Stimulated activated CD4-positive, alpha-beta T cell treated with anti-CD3 and anti-CD28 coated beads, Interleukin-15, amount 100 ng/mL, for 1 hour (primary cell): ENCODE data around the gene POLD4.

ENCODE experiments used
- DNase-seq, 2 donors: peaks; one replicate each; pipeline ENCODE4 v3.0.0-alpha.2; 2020; ENCODE audit warnings: low read depth in 1 of 2, low spot score in 1 of 2

The POLD4 gene

DNA sequence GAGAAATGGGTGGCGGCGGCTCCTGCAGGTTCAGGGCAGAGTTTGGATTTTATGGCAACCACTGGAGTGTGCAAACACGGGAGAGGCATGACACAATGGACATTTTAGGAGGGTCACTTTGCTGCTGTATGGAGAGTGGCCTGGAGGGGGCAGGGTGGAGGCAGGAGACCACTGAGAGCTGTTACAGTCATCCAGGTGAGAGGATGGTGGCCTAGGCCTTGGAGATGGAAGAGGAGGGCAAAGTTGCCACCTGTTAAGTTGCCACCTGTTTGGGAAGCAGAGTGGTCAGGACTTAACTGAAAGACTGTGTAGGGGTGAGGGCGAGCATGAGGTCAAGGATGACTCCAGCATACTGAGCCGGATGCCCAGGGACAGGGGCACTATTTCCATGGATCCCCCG lies 36.1 kb upstream of the POLD4 start:
- DNase-seq = no peak

DNA sequence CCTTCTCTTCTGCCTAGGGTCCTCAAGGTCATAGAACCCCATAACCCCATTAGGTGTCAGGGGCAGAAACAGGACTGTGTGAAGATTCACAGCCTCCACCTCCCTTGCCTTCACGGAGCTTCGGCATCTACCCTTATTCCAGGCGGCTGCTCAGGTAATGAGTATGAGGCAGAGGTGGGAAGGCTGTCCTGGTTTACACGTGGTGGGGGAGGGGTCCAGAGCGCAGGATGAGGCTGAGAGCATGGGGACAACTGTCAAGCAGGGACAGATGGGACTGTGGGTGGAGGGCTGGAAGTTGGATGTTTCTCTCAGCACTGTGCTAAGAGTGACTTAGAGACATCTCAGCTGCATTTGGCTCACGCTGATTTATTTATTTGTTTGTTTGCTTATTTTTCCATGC lies 34.2 kb upstream of the POLD4 start:
- DNase-seq = no peak

DNA sequence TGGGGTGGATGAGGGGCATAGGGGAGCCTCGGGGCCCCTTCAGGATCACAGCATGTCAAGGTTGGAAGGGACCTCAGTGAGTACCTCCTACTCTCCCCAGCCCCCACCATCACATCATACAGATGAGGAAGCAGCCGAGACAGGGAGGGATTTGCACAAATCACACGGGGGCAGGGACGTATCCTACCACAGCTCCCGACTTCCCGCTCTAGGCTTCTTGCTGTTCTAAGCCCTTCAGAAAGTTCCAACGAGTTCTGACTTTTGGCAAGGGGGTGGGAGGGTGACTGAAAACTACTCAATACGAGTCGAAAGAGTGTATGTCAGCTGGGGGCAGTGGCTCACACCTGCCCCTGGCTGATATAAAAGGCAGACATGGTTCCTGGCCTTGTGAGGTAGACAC lies 33.7 kb upstream of the POLD4 start:
- no peak for DNase-seq

DNA sequence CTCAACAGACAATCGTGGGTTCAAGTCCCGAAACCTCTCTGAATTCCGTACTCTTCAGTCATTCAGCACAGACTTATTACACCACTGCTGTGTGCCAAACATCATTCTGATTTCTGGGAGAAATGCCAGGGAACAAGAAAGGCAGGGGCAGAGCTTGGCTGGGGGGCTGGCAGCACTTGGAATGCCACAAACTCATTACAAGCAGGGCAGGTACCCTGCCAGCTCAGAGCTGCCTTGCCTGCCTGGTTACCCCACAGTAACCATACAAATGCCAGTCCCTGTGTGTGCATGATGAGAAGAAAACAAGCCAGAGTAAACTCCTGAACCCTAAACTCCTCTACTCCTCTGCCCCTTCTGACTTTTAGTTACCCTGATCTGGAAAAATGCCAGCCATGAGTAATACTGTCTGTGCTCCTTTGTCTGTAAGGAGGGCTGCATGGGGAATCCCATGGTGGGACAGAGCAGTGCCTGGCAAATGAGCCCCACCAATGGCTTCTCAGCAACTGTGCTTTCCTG lies 31.6 kb upstream of the POLD4 start:
- no peak for DNase-seq

DNA sequence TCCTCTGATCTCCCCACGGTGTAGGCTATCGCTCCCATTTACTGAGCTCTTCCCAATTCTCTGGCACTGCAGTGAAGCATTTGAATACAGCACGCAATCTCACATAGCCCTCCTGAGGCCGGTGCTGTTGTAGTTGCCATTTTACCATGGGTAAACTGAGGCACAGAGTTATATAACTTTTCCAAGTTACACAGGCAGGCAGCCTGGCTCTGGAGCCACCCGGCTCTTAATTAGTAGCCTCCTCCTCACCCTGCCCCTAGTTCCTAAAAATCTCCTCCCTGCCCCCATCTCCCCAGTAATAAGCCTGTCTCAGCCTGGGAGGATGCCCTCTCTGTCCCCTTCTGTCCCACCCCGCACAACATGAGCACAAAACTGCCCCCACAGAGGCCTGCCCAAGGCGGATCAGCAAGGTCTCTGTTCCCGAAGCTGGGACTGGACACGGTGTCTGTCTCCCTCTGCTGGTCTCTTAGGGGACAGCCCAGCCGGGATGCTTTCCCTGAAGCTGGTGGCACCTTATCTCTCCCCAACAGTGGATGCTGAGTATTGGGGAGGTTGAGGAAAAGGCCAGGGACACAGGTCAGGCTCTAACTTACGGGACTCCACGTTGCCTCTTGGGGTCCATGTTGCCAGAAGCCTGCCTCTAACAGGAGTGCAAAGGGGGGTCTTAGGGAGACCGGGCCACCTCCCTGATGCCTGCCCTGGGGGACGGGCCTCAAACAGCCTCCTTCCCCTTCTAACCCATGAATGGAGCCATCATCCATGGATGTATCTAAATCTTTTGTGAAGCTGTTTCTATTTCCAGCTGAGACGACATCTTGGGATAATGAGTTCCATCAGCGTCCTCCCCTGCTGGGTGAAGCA lies 29.2 kb upstream of the POLD4 start:
- peak; percentile 70 to 73 for DNase-seq

DNA sequence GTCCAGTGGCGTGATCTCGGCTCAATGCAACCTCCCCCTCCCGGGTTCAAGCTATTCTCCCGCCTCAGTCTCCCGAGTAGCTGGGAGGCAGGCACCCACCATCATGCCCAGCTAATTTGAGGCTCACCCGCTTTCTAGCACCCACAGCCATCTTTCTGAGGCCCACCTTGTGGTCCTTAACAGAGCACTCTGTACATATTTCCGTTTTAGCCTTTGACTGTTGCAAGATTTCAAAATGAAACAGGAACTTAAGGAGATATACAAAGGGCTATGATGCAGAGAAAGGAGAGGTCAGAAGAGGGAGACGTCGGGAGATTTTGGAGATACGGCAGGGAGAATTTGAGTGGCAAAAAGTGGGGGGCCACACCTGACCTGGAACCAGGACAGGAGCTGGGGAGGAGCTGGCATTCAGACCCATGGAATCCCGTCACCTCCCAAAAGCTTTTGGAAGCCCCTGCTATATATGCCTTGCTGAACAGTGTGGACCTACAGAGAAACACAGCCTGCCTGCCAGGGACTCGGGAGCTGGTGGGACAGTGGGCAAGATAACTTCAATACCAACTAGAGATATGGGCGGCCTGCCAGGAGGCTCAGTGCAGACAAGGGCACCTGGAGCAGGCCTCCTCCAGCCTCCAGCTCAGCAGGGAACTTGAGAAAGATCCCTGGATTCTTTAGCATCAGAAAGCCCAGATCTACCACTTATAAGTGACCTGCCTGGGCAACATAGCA lies 28.1 kb upstream of the POLD4 start:
- no peak for DNase-seq

DNA sequence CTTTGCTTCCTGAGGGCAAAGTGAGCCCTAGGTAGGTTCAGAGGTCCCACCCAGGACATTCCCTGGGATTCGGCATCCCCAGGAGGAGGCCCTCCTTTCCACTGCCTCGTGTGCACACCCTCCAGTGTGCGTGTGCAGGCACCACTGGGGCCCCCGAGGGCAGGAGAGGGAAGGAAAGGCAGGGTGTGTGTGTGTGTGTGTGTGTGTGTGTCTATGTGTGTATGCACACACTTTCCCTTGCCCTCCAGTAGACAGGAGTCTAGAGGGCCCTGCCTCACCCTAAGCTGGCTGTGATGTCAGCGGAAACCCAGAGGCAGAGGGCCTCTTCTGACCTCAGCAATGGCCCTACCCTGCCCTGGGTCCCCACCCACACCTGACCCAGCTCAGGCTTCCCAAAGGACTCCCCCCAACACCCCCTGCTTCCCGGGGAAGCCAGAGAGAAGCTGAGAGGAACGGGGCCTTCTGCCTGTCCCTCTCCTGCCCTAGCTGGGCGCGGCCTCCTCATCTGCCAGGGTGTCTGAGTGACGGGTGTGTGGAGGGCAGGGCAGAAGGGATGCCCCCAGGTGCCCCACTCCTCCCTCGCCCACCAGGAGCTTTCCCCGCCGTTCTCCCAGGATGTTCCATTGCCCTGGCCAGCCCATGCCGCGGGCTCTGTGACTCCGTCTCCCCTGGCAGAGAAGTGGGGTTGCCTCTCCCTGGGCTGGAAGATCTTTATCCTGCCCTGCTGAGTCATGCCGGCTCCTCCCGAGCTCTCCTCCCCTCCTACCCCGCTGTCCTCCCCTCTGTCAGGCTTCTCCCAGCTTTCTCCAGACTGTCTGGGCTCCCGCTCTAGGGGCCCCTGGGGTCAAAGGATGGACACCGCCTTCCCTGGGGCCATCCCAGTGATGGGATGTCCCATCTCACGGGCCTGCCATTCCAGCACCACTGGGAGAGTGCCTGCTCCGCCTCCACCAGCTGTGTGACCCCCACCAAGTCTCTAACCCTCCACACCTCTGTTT lies 26.0 kb upstream of the POLD4 start:
- DNase-seq = no peak

DNA sequence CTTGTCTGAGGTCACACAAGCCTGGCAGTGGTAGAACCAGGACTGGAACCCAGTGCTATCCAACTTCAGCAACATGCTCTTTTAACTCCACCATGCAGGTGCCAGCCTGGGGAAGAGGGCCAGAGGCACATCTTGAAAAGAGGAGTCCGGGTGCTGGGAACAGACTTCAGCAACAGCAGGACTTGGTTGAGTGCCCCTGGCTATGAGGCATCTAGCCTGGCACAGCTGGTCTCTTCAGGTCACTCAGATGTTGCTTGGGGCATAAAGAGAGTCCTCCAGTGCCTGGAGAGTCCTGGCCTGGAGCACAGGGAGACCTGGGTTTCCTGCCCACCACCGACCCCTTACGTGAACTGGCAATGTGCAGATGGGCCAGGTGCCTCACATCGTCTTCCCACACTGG lies 25.2 kb upstream of the POLD4 start:
- no peak for DNase-seq

DNA sequence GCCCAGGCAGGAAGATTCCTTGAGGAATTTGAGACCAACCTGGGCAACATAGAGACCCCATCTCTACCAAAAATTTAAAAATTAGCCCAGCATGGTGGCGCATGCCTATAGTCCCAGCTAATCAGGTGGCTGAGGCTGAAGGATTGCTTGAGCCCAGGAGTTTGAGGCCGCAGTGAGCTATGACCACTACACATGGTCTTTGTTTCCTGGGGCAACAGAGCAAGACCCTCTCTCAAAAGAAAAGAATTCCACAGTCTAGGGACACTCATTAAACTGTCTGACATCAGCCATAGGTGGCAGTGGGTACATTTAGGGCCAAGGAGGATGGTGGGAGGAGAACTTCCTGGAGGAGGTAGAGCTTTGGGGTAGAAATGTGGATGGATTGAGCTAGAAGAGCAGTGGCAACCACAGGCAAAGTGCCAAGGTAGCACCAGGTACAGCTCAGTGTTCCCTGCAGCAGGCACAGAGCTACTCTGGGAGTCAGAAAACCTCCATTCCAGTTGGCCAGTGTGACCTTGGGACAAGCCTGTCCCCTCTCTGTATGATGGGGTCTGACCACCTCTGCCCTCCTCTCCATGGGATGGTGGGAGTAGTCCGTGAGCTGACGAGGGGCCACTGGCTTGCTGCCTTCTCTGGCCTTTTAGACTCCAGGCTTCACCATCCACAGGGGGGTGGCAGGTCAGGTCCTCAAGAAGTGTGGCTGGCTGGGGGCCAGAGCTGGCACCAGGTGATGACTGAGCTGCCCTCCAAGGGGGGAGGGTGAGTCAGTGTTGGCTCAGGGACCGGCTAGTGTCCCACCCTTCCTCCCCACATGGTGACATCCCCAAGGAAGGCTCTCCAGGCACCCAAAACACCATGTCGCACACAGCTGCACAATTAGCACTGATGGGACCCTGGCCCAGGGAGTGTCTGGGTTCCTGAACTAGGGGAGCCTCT lies 23.8 kb upstream of the POLD4 start:
- DNase-seq = no peak

DNA sequence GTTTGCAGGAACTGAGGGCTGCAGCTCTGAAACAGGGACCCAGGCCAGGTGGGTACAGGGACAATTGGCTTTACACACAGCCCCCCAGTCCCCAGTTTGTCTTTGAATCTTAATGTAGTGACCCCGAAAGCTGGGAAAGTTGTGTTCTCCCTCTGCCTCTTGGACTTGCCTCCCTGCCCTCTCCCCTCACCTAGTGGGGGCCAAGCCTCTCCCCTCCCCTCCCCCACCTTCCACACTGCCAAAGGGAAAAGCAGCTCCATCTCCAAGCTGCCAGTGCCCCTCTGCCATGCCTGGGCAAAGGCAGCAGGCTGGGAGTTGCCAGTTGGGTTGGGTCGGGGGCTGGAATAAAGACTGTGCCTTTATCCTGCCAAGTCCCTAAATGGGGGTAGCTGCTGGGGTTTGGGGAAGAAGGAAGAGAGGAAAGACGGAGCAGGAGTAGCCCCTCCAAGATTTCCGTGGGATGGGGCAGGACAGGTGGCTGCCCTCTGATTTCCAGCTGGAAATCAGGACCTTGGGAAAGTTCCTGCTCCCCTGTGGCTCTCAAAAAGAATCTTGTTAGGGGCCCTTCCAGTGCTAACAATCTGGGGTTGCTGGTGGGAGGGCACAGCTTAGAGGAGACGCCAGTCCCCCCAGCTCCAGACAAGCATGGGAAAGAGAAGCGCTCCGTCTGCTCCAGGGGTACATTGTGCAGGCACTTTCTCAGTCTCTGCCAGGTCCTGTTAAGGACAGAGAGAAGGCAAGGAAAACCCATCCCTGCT lies 22.9 kb upstream of the POLD4 start:
- DNase-seq = no peak

DNA sequence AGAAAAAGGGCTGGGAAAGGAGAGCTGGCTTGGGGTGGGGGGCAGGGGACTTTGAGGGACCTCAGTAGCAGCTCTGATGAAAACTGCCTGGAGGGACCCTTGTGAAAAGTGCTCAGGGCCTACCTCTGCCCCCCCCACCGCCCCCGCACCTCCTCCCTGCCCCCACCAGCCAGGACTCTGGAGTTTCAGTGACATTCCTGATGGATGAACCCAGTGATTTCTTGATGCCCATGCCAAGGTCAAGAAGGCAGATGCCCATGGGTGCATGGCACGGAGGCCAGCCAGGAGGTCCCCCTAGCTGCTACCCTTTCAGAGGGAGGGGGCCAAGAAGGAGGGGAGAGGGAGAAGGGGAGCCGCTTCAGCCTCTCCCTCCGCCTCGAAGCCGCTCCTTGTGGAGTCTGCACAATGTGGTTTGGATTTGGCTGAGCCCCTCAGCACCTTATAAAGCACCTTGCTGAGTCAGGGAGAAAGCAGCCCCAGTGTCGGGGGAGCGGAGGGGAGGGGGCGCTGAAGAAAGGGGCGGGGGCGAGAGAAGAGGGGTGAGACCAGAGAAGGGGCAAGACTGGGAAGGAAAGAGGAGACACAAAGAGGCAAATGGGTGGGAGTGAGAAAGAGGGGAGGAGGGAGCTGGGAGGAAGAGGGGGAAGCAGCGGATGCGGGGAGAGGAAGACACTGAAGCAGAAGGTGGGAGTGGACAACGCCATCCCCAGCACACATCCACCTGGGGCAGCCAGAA lies 22.1 kb upstream of the POLD4 start:
- no peak for DNase-seq

DNA sequence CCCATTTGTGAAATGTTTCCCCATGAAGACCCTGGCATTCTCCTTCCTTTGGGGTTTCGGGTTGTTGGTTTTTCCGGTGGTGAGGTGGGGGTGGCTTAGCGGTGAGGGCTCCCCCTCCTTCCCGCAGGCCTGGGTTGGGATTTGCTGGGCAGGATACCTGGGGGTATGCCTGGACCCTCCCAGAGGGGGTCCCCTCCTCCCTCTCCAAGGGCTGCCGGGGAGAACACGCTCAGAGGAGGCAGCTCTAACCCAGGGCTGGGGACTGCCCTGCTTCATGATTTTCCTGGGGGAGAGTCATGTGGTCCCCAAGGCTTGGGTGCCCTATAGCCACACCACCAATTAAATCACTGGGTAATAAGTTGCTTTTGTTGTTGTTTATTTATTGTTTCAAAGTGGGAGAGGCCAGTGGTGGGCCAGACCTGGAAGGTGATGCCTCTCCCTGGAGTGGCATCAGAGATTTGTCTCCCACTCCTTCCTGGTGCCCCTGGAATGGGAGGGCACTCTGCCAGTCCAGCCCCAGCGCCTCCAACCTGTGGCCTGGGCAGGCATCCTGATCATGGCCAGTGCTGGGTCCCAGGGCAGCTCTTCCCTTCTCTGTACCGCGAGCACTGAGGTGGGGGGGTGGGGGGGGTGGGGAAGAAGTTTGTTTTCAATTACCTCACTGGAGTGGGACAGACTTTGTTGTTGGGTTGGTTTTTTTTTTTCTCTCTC lies 21.4 kb upstream of the POLD4 start:
- no peak for DNase-seq

DNA sequence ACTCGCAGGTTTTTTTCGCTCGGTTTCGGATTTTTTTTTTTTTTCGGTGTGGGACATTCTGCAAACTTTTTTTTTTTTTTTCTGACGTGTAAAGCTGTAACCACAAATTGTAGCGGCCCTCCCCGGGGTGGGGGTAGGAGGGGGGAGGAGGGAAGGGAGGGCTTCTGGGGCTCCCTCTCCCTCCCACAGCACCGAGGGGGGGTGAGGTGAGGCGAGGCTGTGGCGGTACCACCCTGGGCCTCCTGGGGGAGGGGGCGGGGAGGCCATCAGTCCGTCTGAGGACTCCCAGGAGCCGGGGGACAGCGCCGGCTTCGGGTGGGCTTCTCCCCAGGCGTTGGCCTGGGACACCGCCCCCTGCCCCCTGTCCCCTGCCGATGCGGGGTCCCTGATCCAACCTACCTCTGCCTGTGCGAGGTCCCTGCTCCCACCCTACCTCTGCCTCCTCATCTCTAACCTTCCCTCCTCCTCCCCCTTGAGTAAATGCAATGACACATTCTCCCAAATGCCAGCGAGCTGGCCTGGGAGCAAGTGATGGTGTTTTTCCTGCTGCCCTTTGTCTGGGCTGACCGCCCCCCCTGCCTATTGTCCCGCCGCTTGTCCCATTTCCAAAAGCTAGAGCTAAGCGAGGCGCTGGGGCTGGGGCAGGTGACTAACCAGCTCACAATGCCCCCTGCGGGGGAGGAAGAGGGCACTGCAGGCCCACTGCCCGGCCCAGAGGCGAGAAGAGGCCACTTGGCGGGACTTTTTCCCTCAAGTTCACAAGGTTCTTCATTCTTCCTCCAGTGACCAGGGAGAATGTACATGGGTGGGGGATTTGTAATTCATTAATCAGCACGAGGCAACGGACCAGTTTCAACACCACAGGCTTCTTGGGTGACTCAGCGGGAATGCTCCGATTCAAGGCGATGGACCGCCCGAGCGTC lies 20.6 kb upstream of the POLD4 start:
- DNase-seq = peak; percentile 36 to 54

DNA sequence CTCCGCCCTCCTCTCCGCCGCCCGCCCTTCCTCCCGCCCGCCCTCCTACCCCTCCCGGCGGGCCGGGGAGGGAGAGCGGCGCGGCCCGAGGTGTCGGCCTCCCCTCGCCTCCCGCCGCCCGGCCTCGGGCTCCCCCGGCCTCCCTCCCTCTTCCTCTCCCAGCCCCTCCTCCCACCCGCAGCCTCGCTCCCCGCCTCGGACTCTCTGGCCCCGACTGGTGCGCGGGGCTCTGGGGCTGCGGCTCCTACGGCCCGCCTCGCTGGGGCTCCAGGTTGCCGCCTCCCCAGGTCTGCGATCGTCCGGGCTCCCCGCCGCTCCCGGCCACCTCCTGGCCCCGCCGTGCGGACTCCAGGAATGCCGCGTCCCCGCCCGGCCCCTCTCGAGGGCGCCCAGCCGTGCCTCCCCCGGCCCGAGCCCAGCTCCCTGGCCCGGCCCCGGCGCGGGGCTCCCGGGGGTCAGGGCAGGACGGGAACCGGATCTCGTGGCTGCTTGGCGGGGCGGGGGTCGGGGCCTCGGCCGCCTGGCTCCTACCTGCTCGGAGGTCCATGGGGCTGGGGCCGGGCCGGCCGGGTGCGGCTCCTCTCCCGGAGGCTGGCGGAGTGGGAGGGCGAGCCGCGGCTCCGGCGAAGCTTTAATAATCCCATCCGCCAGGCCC lies 19.8 kb upstream of the POLD4 start, which contains the start of gene CLCF1:
TSS of gene CLCF1 (minus strand) at position 606 of the 655 bp plus-strand sequence. CDS start at position 547, 59 bp downstream.
- no peak for DNase-seq

DNA sequence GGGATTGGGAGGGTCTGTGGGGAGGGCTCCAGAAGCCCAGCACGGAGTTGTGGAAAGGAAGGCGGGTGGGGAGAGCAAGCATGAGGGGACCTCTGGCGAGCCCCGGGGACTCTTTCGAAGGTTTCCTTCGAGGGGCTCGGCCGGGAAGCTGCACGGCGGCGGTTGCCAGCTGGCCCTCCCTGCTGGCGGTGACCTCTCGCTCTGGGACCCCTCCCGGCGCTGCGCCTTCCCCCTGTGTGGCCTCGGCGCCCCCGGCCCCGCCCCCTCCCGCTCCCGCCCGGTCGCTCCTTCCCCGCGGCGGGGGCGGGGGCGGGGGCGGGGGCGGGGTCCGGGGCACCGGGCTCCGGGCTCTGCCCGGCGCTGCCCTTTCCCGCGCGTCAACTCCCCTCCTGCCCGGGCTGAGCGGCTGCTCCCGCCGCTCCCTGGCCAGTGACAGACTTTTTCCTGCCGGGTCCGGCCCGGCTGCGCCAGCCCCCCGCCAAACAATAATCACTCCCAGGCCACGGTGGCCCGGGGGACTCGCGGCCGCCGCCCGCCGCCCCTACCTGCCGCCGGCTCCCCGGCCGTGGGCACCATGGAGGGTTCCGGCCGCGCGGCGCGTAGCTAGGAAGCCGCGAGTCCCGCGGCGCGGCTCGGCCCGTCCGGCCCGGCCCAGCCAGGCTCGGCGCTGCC lies 19.1 kb upstream of the POLD4 start:
- no peak for DNase-seq

DNA sequence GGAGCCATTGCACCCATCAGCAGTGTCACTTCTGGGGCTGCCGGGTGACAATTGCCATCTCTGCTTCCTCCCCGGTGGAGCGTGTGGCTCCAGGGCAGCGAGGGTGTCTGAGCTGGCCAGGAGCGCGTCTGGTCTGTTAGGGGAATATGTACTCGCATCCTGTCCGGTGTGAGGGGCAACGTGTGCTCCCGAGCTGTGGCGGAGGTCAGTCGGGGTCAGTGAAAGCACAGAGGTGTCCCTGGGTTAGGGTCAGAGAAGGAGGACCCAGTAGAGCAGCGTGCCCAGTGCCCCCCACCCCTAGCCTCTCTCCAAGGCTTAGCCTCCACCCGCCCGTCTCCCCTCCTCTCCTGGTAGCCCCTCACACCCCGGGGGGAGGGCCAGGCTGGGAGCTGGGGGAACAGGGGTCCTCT lies 18.6 kb upstream of the POLD4 start:
- no peak for DNase-seq
